ENCODE results near the gene EXOC3L1. TPM values are rescaled to one million over a fixed set of nuclear protein-coding genes. Genes with fewer than 3 reads are reported as not detected.

EXOC3L1 gene
- total and polyA plus RNA-seq, 2 of the 13 experiments (the other 11 are each of a cell fraction or from before 2014, with no cell fraction given), result 0.12 TPM; not detected in 1

- TF ChIP-seq LCORL (IDR thresholded peaks at IDR 0.05) (no peak), LCORL (CRISPR knock-in tag; IDR thresholded peaks at IDR 0.05) (peak; percentile 82), SMARCE1 (IDR thresholded peaks at IDR 0.05; ENCODE audit: borderline replicate concordance) (no peak), KDM6A (CRISPR knock-in tag; IDR thresholded peaks at IDR 0.05; ENCODE audit: low read depth) (no peak), ZNF816 (CRISPR knock-in tag; IDR thresholded peaks at IDR 0.05; ENCODE audit: borderline replicate concordance) (peak; percentile 90; the same call in 1 of the 2 replicates), SOX5 (CRISPR knock-in tag; IDR thresholded peaks at IDR 0.05; ENCODE audit: borderline replicate concordance) (peak; percentile 62; the same call in 1 of the 2 replicates), TARDBP (CRISPR knock-in tag; IDR thresholded peaks at IDR 0.05) (no peak), SRY (CRISPR knock-in tag; IDR thresholded peaks at IDR 0.05) (peak; percentile 84), STAT5B (CRISPR knock-in tag; IDR thresholded peaks at IDR 0.05) (peak; percentile 97), MAZ (IDR thresholded peaks at IDR 0.05; ENCODE audit: borderline replicate concordance, low read depth, low read length) (peak; percentile 75; the same call in 1 of the 2 replicates), MAZ (CRISPR knock-in tag; IDR thresholded peaks at IDR 0.05; ENCODE audit: low read depth) (peak; percentile 89), ZNF414 (CRISPR knock-in tag; IDR thresholded peaks at IDR 0.05) (0 out of 2 replicates have a peak, but pooled peaks have one; percentile 73), ZNF83 (CRISPR knock-in tag; IDR thresholded peaks at IDR 0.05; ENCODE audit: borderline replicate concordance) (peak; percentile 86), ZNF292 (CRISPR knock-in tag; IDR thresholded peaks at IDR 0.05; ENCODE audit: borderline replicate concordance, low read depth) (peak; percentile 58; the same call in 1 of the 2 replicates), POLR2AphosphoS2 (IDR thresholded peaks at IDR 0.05; ENCODE audit: low read depth, low read length) (no peak), CCDC6 (CRISPR knock-in tag; IDR thresholded peaks at IDR 0.05) (peak; percentile 87), GZF1 (CRISPR knock-in tag; IDR thresholded peaks at IDR 0.05) (peak; percentile 91; the same call in 1 of the 2 replicates), MTERF4 (CRISPR knock-in tag; IDR thresholded peaks at IDR 0.05) (0 out of 2 replicates have a peak, but pooled peaks have one; percentile 81), ELF1 (CRISPR knock-in tag; IDR thresholded peaks at IDR 0.05) (peak; percentile 67; the same call in 1 of the 2 replicates), ZNF552 (CRISPR knock-in tag; IDR thresholded peaks at IDR 0.05; ENCODE audit: borderline replicate concordance) (peak; percentile 85; the same call in 1 of the 2 replicates), MZF1 (CRISPR knock-in tag; IDR thresholded peaks at IDR 0.05; ENCODE audit: borderline replicate concordance) (no peak), HMG20A (CRISPR knock-in tag; IDR thresholded peaks at IDR 0.05; ENCODE audit: borderline replicate concordance) (no peak)
- TF ChIP-seq, protein P1, sequence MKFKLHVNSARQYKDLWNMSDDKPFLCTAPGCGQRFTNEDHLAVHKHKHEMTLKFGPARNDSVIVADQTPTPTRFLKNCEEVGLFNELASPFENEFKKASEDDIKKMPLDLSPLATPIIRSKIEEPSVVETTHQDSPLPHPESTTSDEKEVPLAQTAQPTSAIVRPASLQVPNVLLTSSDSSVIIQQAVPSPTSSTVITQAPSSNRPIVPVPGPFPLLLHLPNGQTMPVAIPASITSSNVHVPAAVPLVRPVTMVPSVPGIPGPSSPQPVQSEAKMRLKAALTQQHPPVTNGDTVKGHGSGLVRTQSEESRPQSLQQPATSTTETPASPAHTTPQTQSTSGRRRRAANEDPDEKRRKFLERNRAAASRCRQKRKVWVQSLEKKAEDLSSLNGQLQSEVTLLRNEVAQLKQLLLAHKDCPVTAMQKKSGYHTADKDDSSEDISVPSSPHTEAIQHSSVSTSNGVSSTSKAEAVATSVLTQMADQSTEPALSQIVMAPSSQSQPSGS (CRISPR knock-in tag; IDR thresholded peaks at IDR 0.05), result peak; percentile 88
- TF ChIP-seq, protein P2, sequence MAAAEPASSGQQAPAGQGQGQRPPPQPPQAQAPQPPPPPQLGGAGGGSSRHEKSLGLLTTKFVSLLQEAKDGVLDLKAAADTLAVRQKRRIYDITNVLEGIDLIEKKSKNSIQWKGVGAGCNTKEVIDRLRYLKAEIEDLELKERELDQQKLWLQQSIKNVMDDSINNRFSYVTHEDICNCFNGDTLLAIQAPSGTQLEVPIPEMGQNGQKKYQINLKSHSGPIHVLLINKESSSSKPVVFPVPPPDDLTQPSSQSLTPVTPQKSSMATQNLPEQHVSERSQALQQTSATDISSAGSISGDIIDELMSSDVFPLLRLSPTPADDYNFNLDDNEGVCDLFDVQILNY (CRISPR knock-in tag; conservative IDR thresholded peaks at IDR 0.05), result peak; percentile 86
- TF ChIP-seq, protein P3, sequence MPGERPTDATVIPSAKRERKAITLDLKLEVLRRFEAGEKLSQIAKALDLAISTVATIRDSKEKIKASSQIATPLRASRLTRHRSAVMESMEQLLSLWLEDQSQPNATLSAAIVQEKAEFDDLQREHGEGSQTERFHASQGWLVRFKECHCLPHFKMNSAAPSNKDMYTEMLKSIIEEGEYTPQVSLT (CRISPR knock-in tag; IDR thresholded peaks at IDR 0.05; ENCODE audit: borderline replicate concordance, low read depth), result no peak
Measured at GRCh38 chr16:67184995-67185650, 4.8 kb downstream of the EXOC3L1 start (continued).

Data from HepG2 (cell line).